Gastrocnemius medialis (tissue), 4 donors: Measurements from ENCODE around the gene UMAD1.

Source experiments
- POLR2A ChIP-seq, 2 donors: fragments of 450-650 bp; IDR thresholded peaks; one replicate each; pipeline ENCODE4 v1.6.1; 2017; ENCODE audit warnings: antibody characterized with exemption in 2 of 2, mild to moderate bottlenecking in 2 of 2, moderate library complexity in 2 of 2
- TF ChIP-seq, protein P1 (sequence below), 5 experiments: fragments of 450-650 bp in 3 of 5; fragments of 200-600 bp in 2 of 5; sonication (generic) in 2 of 5; IDR thresholded peaks in 4 of 5; conservative IDR thresholded peaks in 1 of 5; 1 replicate in 4 of 5; 2 replicates in 1 of 5; pipeline ENCODE4 v1.5.1; 2016 to 2019; ENCODE audit warnings: antibody characterized with exemption in 5 of 5, mild to moderate bottlenecking in 3 of 5, moderate library complexity in 3 of 5

DNA sequence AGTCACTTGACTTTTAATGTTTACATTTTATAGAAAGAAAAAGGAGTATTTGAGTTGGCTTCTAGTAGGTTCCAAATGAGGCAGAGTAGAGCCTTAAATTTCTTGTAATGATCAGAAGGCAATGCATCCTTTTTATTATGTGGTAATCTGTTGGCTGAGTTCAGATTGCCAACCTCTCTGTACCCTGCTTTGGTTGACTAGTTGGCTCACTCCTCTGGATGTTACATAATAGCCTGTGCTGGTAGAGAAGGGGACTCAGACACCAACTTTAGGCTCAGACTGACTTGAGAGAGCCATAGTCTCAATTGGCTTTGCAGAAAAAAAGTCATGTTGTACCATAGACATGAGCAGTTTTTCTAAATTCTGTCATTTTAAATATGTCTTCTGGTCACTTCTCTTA, 281.3 kb downstream of the UMAD1 start:
- TF ChIP-seq, protein P1, sequence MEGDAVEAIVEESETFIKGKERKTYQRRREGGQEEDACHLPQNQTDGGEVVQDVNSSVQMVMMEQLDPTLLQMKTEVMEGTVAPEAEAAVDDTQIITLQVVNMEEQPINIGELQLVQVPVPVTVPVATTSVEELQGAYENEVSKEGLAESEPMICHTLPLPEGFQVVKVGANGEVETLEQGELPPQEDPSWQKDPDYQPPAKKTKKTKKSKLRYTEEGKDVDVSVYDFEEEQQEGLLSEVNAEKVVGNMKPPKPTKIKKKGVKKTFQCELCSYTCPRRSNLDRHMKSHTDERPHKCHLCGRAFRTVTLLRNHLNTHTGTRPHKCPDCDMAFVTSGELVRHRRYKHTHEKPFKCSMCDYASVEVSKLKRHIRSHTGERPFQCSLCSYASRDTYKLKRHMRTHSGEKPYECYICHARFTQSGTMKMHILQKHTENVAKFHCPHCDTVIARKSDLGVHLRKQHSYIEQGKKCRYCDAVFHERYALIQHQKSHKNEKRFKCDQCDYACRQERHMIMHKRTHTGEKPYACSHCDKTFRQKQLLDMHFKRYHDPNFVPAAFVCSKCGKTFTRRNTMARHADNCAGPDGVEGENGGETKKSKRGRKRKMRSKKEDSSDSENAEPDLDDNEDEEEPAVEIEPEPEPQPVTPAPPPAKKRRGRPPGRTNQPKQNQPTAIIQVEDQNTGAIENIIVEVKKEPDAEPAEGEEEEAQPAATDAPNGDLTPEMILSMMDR (IDR thresholded peaks at IDR 0.05 in 4 of 5, conservative IDR thresholded peaks at IDR 0.05 in 1 of 5): no peak
- TF ChIP-seq POLR2A (IDR thresholded peaks at IDR 0.05): no peak
